MCF 10A (cell line): Measurements from ENCODE around the gene C1orf116. TPM values are rescaled to one million over a fixed set of nuclear protein-coding genes. Genes with fewer than 3 reads are reported as not detected.
A peak's percentile ranks its signal among the peaks of the same experiment; 100 is the strongest.

Experiments
- BruUV-seq: library from RNA; stranded (reverse); fragments of 400-500 nt; replicated peaks from 2 replicates; lab custom pipeline; 2021; lab: Mats Ljungman, UMichigan
- CTCF ChIA-PET: fragments of 300-600 bp; sonication (Branson Sonifier 250); formaldehyde crosslinking; extraction: SDS; loops from one replicate; lab custom pipeline; 2021; ENCODE audit warnings: antibody characterized with exemption, inconsistent platforms; lab: Yijun Ruan, JAX
- POLR2A ChIA-PET: fragments of 300-600, 350-650 bp; sonication (Branson Sonifier 250); formaldehyde crosslinking; extraction: SDS; loops from one replicate; lab custom pipeline; 2020; ENCODE audit warnings: antibody characterized with exemption, inconsistent platforms; lab: Yijun Ruan, JAX
- DNase-seq: peaks from one replicate; pipeline ENCODE4 v3.0.0-alpha.2; 2018; ENCODE audit not compliant: unreplicated experiment
- H3K27ac Mint-ChIP-seq: one replicate; pipeline ENCODE4 v1.8.0; 2022; ENCODE audit warnings: mild to moderate bottlenecking, low read depth, mixed read lengths; ENCODE audit not compliant: unreplicated experiment
- H3K27me3 Mint-ChIP-seq: one replicate; pipeline ENCODE4 v1.8.0; 2022; ENCODE audit warnings: mixed read lengths; ENCODE audit not compliant: insufficient read depth, unreplicated experiment
- H3K36me3 Mint-ChIP-seq: one replicate; pipeline ENCODE4 v1.8.0; 2022; ENCODE audit warnings: mild to moderate bottlenecking, moderate library complexity, mixed read lengths; ENCODE audit not compliant: insufficient read depth, unreplicated experiment
- H3K4me1 Mint-ChIP-seq: one replicate; pipeline ENCODE4 v1.8.0; 2022; ENCODE audit warnings: mixed read lengths; ENCODE audit not compliant: insufficient read depth, unreplicated experiment
- H3K4me3 Mint-ChIP-seq: one replicate; pipeline ENCODE4 v1.8.0; 2022; ENCODE audit warnings: mild to moderate bottlenecking, moderate library complexity, mixed read lengths; ENCODE audit not compliant: unreplicated experiment
- H3K9me3 Mint-ChIP-seq: one replicate; pipeline ENCODE4 v1.8.0; 2022; ENCODE audit warnings: mixed read lengths; ENCODE audit not compliant: unreplicated experiment
- CTCF ChIP-seq: fragments of 200-600 bp; IDR thresholded peaks from one replicate; pipeline ENCODE4 v1.8.0; 2022; ENCODE audit warnings: antibody characterized with exemption, mild to moderate bottlenecking; ENCODE audit not compliant: unreplicated experiment
- intact Hi-C: fragments of 100-400 bp; cut with micrococcal nuclease; formaldehyde crosslinking; loops from 2 replicates; pipeline ENCODE4 v1.14.1; 2022
- total RNA-seq: library from RNA; stranded (reverse); gene quantifications from 2 replicates; pipeline ENCODE4 v1.2.3, GENCODE V29; 2022

C1orf116 gene
- total RNA-seq, 1 experiment from 2014 or later: 35.4 TPM

- Mint-ChIP-seq H3K27me3 (no peaks in the 10 kb centered on the region), H3K36me3 (peaks cover 7% of the 10 kb centered on the region), H3K9me3 (no peaks in the 10 kb centered on the region), H3K4me3 (no peak overlapping the region), H3K27ac (peak overlapping the region; percentile 86), H3K4me1 (peaks cover 72% of the 10 kb centered on the region)
- POLR2A ChIA-PET: interaction anchor here (0.6 to 33.4 kb wide), 16 partner anchors 7 to 718 kb away, joined by 3 to 2100 read pairs (median 8); partner anchors contain the start of genes C1orf116, CD55, EIF2D and PFKFB2
- DNase-seq: no peak
- CTCF ChIA-PET: interaction anchor here (0.7 to 17.4 kb wide), 15 partner anchors 9 to 466 kb away, joined by 3 to 280 read pairs (median 6); partner anchors contain the start of gene PFKFB2
- no TSS peak for BruUV-seq
- intact Hi-C loops: loop anchor here (5.0 kb wide), 1 partner anchor 289 kb away; the partner anchor contains the start of gene CD55
- no peak for TF ChIP-seq CTCF
These were observed 746 bp upstream of the C1orf116 start for GRCh38 chr1:207033302-207033701.

GRCh38 chr1:207031632-207032264 lies 808 bp downstream of the C1orf116 start:
- POLR2A ChIA-PET: interaction anchor here (0.6 to 33.4 kb wide), 40 partner anchors 6 to 1399 kb away, joined by 3 to 2100 read pairs (median 6); partner anchors contain the start of genes C1orf116, CD46, CD55 and DYRK3
- Mint-ChIP-seq H3K36me3 (peaks cover 7% of the 10 kb centered on the region), H3K4me3 (peak overlapping the region; percentile 75), H3K27ac (peak overlapping the region; percentile 86), H3K4me1 (peaks cover 87% of the 10 kb centered on the region), H3K9me3 (no peaks in the 10 kb centered on the region), H3K27me3 (no peaks in the 10 kb centered on the region)
- BruUV-seq: no TSS peak
- peak; percentile 69 for DNase-seq
- CTCF ChIA-PET: interaction anchor here (0.6 to 17.4 kb wide), 14 partner anchors 11 to 468 kb away, joined by 3 to 280 read pairs (median 10); partner anchors contain the start of gene PFKFB2
- TF ChIP-seq CTCF: no peak
- intact Hi-C loops: loop anchor here (1.0 to 5.0 kb wide), 2 partner anchors 13 to 291 kb away; partner anchors contain the start of gene CD55

GRCh38 chr1:207031016-207031415 lies 1.5 kb downstream of the C1orf116 start:
- DNase-seq: peak; percentile 27
- Mint-ChIP-seq H3K4me3 (peak overlapping the region; percentile 75), H3K9me3 (no peaks in the 10 kb centered on the region), H3K36me3 (peaks cover 9% of the 10 kb centered on the region), H3K27ac (peak overlapping the region; percentile 86), H3K4me1 (peaks cover 94% of the 10 kb centered on the region), H3K27me3 (no peaks in the 10 kb centered on the region)
- no TSS peak for BruUV-seq
- ChIA-PET CTCF (interaction anchor here (0.6 to 17.4 kb wide), 15 partner anchors 10 to 492 kb away, joined by 3 to 280 read pairs (median 5); partner anchors contain the start of gene PFKFB2), POLR2A (interaction anchor here (0.7 to 33.4 kb wide), 25 partner anchors 5 to 837 kb away, joined by 3 to 2100 read pairs (median 9); partner anchors contain the start of genes C1orf116, CD46, CD55 and DYRK3)
- no peak for TF ChIP-seq CTCF
- intact Hi-C loops: loop anchor here (5.0 kb wide), 1 partner anchor 291 kb away; the partner anchor contains the start of gene CD55
